ENCODE data around the gene SLC43A2.
"Not testable (repeated sequence)": the region's sequence is repeated elsewhere in the genome, so short reads cannot be mapped to it uniquely, and the experiment has no call there.

Gene SLC43A2

GRCh38 chr17:1535737-1536136, 92.9 kb downstream of the SLC43A2 start:
- DNase-seq (ENCODE audit: low read depth), result no peak

- DNase-seq (ENCODE audit: low read depth), result no peak
Measured at GRCh38 chr17:1533661-1534325, 94.8 kb downstream of the SLC43A2 start.

GRCh38 chr17:1532836-1533602, 95.6 kb downstream of the SLC43A2 start:
- DNase-seq (ENCODE audit: low read depth), result no peak

- no peak for DNase-seq (ENCODE audit: low read depth)
Measured at GRCh38 chr17:1529863-1530262, 98.8 kb downstream of the SLC43A2 start.

GRCh38 chr17:1526876-1527275, 101.8 kb downstream of the SLC43A2 start:
- not testable (repeated sequence) for DNase-seq (ENCODE audit: low read depth)

- no peak for DNase-seq (ENCODE audit: low read depth)
Measured at GRCh38 chr17:1522626-1523025, 106.0 kb downstream of the SLC43A2 start.

GRCh38 chr17:1521086-1521640, 107.5 kb downstream of the SLC43A2 start:
- DNase-seq (ENCODE audit: low read depth), result no peak

- no peak for DNase-seq (ENCODE audit: low read depth)
Measured at GRCh38 chr17:1519678-1520077, 109.0 kb downstream of the SLC43A2 start.

All from stimulated activated CD8-positive, alpha-beta memory T cell treated with anti-CD3 and anti-CD28 coated beads, Interleukin-12 subunit alpha, Interleukin-12 subunit beta, amount 100 ng/mL, for 4 hours (primary cell).